Astrocyte of the spinal cord (primary cell): ENCODE data around the gene PTPRF.

Experiments
- DNase-seq: peaks from one replicate; pipeline ENCODE4 v3.0.0; 2011; ENCODE audit warnings: low read depth, low spot score
- H3K4me3 ChIP-seq: 2 replicates; pipeline ENCODE4 v1.5.1; 2011; ENCODE audit warnings: low read depth, mild to moderate bottlenecking, low read length, moderate library complexity
- in situ Hi-C: cut with HindIII; loops from 2 replicates; pipeline ENCODE4 v1.10.0; 2017; ENCODE audit warnings: low sequenced_read_pairs
- TF ChIP-seq, protein P1 (sequence below): IDR thresholded peaks from 2 replicates; pipeline ENCODE4 v1.5.1; 2012; ENCODE audit warnings: low read depth, mild to moderate bottlenecking, low read length, inconsistent platforms

The PTPRF gene

DNA sequence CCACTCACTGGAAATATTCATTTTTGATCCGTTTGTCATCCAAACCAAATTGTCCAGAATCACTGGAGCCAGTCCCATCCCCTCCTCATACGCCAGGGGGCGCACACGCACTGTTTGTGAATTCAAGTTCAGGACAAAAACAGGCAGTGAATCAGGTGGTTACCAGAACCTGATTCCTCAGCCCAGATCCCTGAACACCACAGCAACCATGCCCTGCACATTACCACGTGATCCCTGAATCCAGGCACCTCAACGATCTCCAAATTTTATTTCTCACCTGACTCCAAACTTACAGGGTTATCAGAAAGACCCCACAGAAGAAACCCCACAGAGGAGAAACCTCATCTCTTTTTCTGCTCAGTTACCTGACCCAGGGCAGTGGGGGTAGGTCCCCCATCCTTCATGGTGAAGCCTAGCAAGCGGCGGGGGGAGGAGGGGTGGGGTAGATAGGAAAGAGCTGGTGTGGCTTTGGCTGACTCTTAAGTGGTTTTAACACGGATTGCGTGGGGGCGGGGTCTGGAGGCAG, 1.4 kb upstream of the PTPRF start:
- in situ Hi-C loops = no loop called here
- TF ChIP-seq, protein P1, sequence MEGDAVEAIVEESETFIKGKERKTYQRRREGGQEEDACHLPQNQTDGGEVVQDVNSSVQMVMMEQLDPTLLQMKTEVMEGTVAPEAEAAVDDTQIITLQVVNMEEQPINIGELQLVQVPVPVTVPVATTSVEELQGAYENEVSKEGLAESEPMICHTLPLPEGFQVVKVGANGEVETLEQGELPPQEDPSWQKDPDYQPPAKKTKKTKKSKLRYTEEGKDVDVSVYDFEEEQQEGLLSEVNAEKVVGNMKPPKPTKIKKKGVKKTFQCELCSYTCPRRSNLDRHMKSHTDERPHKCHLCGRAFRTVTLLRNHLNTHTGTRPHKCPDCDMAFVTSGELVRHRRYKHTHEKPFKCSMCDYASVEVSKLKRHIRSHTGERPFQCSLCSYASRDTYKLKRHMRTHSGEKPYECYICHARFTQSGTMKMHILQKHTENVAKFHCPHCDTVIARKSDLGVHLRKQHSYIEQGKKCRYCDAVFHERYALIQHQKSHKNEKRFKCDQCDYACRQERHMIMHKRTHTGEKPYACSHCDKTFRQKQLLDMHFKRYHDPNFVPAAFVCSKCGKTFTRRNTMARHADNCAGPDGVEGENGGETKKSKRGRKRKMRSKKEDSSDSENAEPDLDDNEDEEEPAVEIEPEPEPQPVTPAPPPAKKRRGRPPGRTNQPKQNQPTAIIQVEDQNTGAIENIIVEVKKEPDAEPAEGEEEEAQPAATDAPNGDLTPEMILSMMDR = peak; percentile 95
- peak; percentile 85 for DNase-seq
- no peak overlapping the region for H3K4me3 ChIP-seq

DNA sequence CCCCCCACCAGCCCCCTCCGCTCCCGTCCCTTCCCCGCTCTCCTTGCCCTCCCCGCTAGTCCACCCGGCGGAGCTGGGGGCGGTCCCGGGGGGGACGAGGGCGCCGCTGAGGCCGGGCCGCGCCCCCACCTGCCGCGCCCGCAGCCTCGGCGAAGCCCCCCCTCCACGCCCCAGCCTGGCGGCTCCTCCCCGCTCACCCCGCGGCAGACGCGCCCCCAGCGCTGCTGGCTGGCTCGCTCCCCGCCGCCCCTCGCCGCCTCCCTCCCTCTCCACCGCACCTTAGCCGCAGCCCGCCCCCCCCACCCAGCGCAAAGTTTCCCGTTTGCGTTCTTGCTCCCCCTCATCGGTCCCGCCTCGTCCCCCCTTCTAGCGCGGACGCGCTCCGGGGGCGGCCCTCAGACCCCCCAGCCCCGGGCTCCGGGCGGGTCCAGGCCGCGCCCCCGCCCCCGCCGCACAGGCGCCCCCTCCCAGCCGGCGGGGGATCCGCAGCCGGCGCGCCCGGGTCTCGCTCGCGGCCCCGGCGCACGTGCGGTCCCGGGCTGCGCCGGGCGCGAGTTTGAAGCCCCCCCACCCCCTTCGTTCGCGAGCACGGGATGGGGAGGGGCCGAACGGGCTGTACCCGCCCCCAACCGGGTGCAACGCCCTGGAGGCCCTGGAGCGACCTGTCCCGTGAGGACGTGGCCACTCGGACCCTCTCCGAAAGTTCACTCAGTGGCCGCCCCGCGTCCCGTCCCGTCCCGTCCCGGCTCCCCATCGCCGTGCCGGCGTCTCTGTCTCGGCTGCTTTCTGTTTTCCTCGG, 623 bp downstream of the PTPRF start:
- no peak for DNase-seq
- H3K4me3 ChIP-seq = peak overlapping the region; percentile 66
- in situ Hi-C loops = no loop called here
- TF ChIP-seq, protein P1 = no peak

DNA sequence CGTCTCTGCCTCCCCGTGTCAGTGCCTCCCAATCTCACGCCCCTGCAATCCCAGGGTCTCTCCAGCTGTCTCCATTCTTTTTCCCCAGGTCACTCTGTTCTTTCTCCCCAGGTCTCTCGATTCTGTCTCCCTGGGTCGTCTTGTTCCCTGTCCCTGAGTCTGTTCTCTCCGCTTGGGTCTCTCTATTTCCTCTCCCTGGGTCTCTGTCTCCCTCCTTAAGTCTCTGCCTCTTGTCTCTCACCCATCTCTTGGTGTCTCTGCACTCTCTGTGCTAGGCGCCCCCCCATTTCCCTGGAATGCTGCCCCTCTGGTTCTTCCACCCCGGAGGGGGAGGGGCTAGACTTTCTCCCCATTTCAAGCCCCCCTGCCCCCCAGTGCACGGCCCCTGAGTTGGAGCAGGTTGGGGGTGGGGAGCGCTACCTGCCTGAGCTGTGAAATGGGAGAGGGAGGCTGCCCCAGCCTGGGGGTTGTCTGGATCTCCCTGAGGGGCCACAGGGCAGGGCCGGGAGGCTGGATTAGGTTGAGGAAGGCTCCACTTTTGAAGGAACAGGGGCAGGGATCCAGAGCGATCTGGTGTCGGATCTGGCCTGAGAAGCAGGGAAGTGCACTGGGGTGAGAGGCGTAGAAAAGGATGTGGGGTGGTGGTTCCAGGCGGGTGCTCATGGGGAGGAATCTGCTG, 1.4 kb downstream of the PTPRF start:
- in situ Hi-C loops = no loop called here
- DNase-seq = no peak
- H3K4me3 ChIP-seq = peak overlapping the region; percentile 66
- TF ChIP-seq, protein P1 = no peak

DNA sequence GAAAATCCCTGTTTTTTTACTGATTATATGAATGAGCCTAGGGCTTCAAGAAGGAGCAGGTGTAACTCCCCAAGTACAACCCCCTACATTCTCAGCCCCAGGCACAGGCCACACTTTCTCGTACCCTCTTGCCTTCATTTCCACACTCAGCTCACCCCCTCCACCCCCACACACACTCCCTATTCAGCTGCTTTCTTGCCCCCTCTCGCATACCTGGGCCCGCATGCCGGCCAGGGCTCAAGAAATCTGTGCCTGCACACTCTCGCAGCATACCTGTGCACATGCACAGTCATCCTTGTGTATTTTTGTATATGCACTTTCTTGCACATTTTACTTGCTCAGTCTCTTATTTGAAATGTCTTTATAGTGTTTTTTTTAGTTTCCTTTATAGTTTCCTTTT, 2.0 kb downstream of the PTPRF start:
- TF ChIP-seq, protein P1 = no peak
- no peak overlapping the region for H3K4me3 ChIP-seq
- no peak for DNase-seq
- in situ Hi-C loops = no loop called here

DNA sequence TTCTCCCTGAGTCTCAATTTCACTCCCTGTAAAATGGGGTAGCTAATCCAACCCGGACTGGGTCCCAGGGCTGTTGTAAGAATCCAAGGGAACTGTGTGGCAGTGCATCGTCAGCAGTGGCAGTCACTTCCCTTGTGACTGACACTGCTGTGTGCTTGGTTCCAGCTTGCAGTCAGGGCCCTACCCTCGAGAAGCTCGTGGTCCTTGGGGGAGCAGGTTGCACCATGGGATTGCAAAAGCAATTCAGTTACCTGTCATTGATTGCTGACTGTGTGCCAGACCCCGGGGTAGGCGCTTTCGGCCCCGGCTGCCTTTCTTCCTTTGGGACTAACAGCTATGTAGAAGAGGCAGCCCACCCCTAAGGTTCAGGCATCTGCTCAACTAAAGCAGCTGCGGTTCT, 2.9 kb downstream of the PTPRF start:
- in situ Hi-C loops = no loop called here
- TF ChIP-seq, protein P1 = no peak
- H3K4me3 ChIP-seq = no peak overlapping the region
- no peak for DNase-seq

DNA sequence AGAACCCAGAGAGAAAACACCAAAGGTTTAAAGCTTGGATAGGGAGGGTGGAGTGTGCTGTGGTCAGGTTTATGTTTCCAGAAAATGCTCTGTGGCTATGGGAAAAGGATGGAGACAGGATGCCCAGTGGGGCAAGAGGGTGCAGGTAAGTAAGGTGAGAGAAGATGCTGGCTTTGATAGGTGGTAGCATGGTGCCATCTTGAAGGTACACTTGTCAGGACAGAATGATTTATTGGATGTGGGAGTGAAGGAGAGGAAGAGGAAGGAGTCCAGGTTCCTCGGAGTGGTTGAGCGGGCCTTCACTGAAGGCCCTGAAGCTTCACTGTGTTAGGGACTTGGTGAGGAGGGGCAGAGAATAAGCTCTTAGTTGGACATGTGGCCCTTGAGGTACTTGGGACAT, 3.6 kb downstream of the PTPRF start:
- no peak overlapping the region for H3K4me3 ChIP-seq
- DNase-seq = no peak
- TF ChIP-seq, protein P1 = no peak
- in situ Hi-C loops = no loop called here
